ENCODE measurements around the gene SERPINH1. TPM values are rescaled to one million over a fixed set of nuclear protein-coding genes. Genes with fewer than 3 reads are reported as not detected.

Gene SERPINH1
- total RNA-seq, 1 donor from 2014 or later: 1,290 TPM

GRCh38 chr11:75588051-75588481 lies 26.0 kb downstream of the SERPINH1 start:
- no peak for TF ChIP-seq CTCF (IDR thresholded peaks at IDR 0.05)
- Histone ChIP-seq H3K4me3 (no peak overlapping the region), H3K4me1 (peaks cover 0 to 8% of the 10 kb centered on the region in 2 donors), H3K36me3 (no peaks in the 10 kb centered on the region), H3K27ac (no peak overlapping the region), H3K27me3 (no peaks in the 10 kb centered on the region), H3K9me3 (no peaks in the 10 kb centered on the region)
- no peak for DNase-seq (ENCODE audit: low spot score in 2 of 2)
- intact Hi-C loops (cut with DNase I): no loop called here

GRCh38 chr11:75589051-75589450 lies 27.0 kb downstream of the SERPINH1 start:
- no peak overlapping the region for H3K27ac ChIP-seq
- TF ChIP-seq CTCF (IDR thresholded peaks at IDR 0.05): no peak
- no peaks in the 10 kb centered on the region for H3K9me3 ChIP-seq
- intact Hi-C loops (cut with DNase I): no loop called here
- H3K4me3 ChIP-seq: no peak overlapping the region
- H3K27me3 ChIP-seq: no peaks in the 10 kb centered on the region
- no peaks in the 10 kb centered on the region for H3K36me3 ChIP-seq
- DNase-seq (ENCODE audit: low spot score in 2 of 2): no peak
- peaks cover 0 to 4% of the 10 kb centered on the region in 2 donors for H3K4me1 ChIP-seq

GRCh38 chr11:75589933-75590332 lies 27.9 kb downstream of the SERPINH1 start:
- no peak overlapping the region for H3K27ac ChIP-seq

GRCh38 chr11:75591371-75591770 lies 29.3 kb downstream of the SERPINH1 start:
- Histone ChIP-seq H3K27me3 (no peaks in the 10 kb centered on the region), H3K27ac (no peak overlapping the region), H3K36me3 (no peaks in the 10 kb centered on the region), H3K9me3 (no peaks in the 10 kb centered on the region), H3K4me1 (no peaks in the 10 kb centered on the region), H3K4me3 (no peak overlapping the region)
- no peak for TF ChIP-seq CTCF (IDR thresholded peaks at IDR 0.05)
- DNase-seq (ENCODE audit: low spot score in 2 of 2): no peak
- intact Hi-C loops (cut with DNase I): no loop called here

More at GRCh38 chr11:75589933-75590332, 27.9 kb downstream of the SERPINH1 start:
- H3K4me1 ChIP-seq: no peaks in the 10 kb centered on the region
- no peak overlapping the region for H3K4me3 ChIP-seq
- intact Hi-C loops (cut with DNase I): no loop called here
- H3K9me3 ChIP-seq: no peaks in the 10 kb centered on the region
- TF ChIP-seq CTCF (IDR thresholded peaks at IDR 0.05): no peak
- no peaks in the 10 kb centered on the region for H3K27me3 ChIP-seq
- no peaks in the 10 kb centered on the region for H3K36me3 ChIP-seq
- no peak for DNase-seq (ENCODE audit: low spot score in 2 of 2)

GRCh38 chr11:75591966-75592365 lies 29.9 kb downstream of the SERPINH1 start:
- no peak overlapping the region for H3K27ac ChIP-seq
- no peaks in the 10 kb centered on the region for H3K36me3 ChIP-seq
- intact Hi-C loops (cut with DNase I): no loop called here

More at GRCh38 chr11:75591966-75592365, 29.9 kb downstream of the SERPINH1 start:
- Histone ChIP-seq H3K27me3 (no peaks in the 10 kb centered on the region), H3K4me1 (no peaks in the 10 kb centered on the region), H3K9me3 (no peaks in the 10 kb centered on the region), H3K4me3 (no peak overlapping the region)
- no peak for DNase-seq (ENCODE audit: low spot score in 2 of 2)
- no peak for TF ChIP-seq CTCF (IDR thresholded peaks at IDR 0.05)
